OCI-LY3 (cell line): ENCODE measurements around the gene STARD13.

ENCODE experiments used
- H2AFZ ChIP-seq: fragments of 200-600, 300-600 bp; shearing (Covaris generic); 2 replicates; pipeline ENCODE4 v1.6.0; 2014; ENCODE audit warnings: antibody characterized with exemption, low read depth, low read length
- H3K27ac ChIP-seq: fragments of 200-600, 300-600 bp; sonication (generic); 2 replicates; pipeline ENCODE4 v1.5.1; 2014; ENCODE audit warnings: mild to moderate bottlenecking, low read length, moderate library complexity, mixed read lengths
- H3K27me3 ChIP-seq: fragments of 200-600, 300-600 bp; sonication (generic); 2 replicates; pipeline ENCODE4 v1.6.1; 2014; ENCODE audit warnings: low read depth, low read length, mixed read lengths
- H3K36me3 ChIP-seq: fragments of 200-600, 300-600 bp; sonication (generic); replicated peaks from 2 replicates; pipeline ENCODE3; 2014; ENCODE audit warnings: low read depth, low read length, mixed read lengths
- H3K4me1 ChIP-seq: fragments of 300-600, 200-600 bp; sonication (generic); 2 replicates; pipeline ENCODE4 v1.6.1; 2014; ENCODE audit warnings: low read length, mixed read lengths
- H3K4me2 ChIP-seq: fragments of 200-600, 300-600 bp; sonication (generic); 2 replicates; pipeline ENCODE4 v1.6.1; 2014; ENCODE audit warnings: low read length, mixed read lengths
- H3K4me3 ChIP-seq: fragments of 300-600, 200-600 bp; sonication (generic); 2 replicates; pipeline ENCODE4 v1.5.1; 2014; ENCODE audit warnings: antibody characterized with exemption, mild to moderate bottlenecking, low read length, moderate library complexity
- H3K79me2 ChIP-seq: fragments of 300-600, 200-600 bp; shearing (Covaris generic); 2 replicates; pipeline ENCODE4 v1.6.1; 2014; ENCODE audit warnings: mild to moderate bottlenecking, low read length, mixed read lengths
- H3K9ac ChIP-seq: fragments of 300-600, 200-600 bp; shearing (Covaris generic); 2 replicates; pipeline ENCODE4 v1.6.0; 2014; ENCODE audit warnings: mild to moderate bottlenecking, low read length, moderate library complexity
- H3K9me3 ChIP-seq: fragments of 200-600, 300-600 bp; shearing (Covaris generic); 2 replicates; pipeline ENCODE4 v1.6.1; 2014; ENCODE audit warnings: low read length, mixed read lengths; ENCODE audit not compliant: insufficient read depth
- H4K20me1 ChIP-seq: fragments of 200-600, 300-600 bp; sonication (generic); 2 replicates; pipeline ENCODE4 v1.6.1; 2016; ENCODE audit warnings: low read length, mixed read lengths; ENCODE audit not compliant: insufficient read depth
- CTCF ChIP-seq: fragments of 200-600, 300-600 bp; sonication (generic); IDR thresholded peaks from 2 replicates; pipeline ENCODE4 v1.5.1; 2014; ENCODE audit warnings: antibody characterized with exemption, low read length, low read depth
- EZH2phosphoT487 ChIP-seq: fragments of 200-600 bp; shearing (Covaris generic); IDR thresholded peaks from 2 replicates; pipeline ENCODE4 v1.6.1; 2018; ENCODE audit warnings: antibody characterized with exemption, mixed run types, low read depth

The STARD13 gene

GRCh38 chr13:33176526-33176925 lies 109.0 kb downstream of the STARD13 start:
- H3K27me3 ChIP-seq = no peaks in the 10 kb centered on the region; the same call in 1 of the 2 replicates
- no peaks in the 10 kb centered on the region for H3K4me1 ChIP-seq
- H3K27ac ChIP-seq = no peak overlapping the region
- H3K4me3 ChIP-seq = no peak overlapping the region
- H3K9ac ChIP-seq = no peak overlapping the region
- no peak overlapping the region for H3K4me2 ChIP-seq
- no peaks in the 10 kb centered on the region for H3K9me3 ChIP-seq
- no peaks in the 10 kb centered on the region for H3K79me2 ChIP-seq
- no peak overlapping the region for H2AFZ ChIP-seq
- TF ChIP-seq CTCF (no peak), EZH2phosphoT487 (no peak)
- no peaks in the 10 kb centered on the region for H3K36me3 ChIP-seq
- H4K20me1 ChIP-seq = no peaks in the 10 kb centered on the region

- H3K27ac ChIP-seq = no peak overlapping the region
- H3K4me2 ChIP-seq = no peak overlapping the region
- H3K9ac ChIP-seq = no peak overlapping the region
- no peaks in the 10 kb centered on the region for H4K20me1 ChIP-seq
- H3K4me1 ChIP-seq = no peaks in the 10 kb centered on the region
- H3K36me3 ChIP-seq = no peaks in the 10 kb centered on the region
- no peak overlapping the region for H3K4me3 ChIP-seq
- no peak overlapping the region for H2AFZ ChIP-seq
- H3K9me3 ChIP-seq = no peaks in the 10 kb centered on the region
- no peaks in the 10 kb centered on the region; the same call in 1 of the 2 replicates for H3K27me3 ChIP-seq
- no peaks in the 10 kb centered on the region for H3K79me2 ChIP-seq
- no peak for TF ChIP-seq EZH2phosphoT487
- no peak for TF ChIP-seq CTCF
Measured at GRCh38 chr13:33175991-33176390, 109.6 kb downstream of the STARD13 start.

GRCh38 chr13:33174931-33175330 lies 110.6 kb downstream of the STARD13 start:
- TF ChIP-seq EZH2phosphoT487 (no peak), CTCF (no peak)
- H3K27ac ChIP-seq = no peak overlapping the region
- no peaks in the 10 kb centered on the region for H3K36me3 ChIP-seq
- no peaks in the 10 kb centered on the region for H3K9me3 ChIP-seq
- no peak overlapping the region for H3K4me2 ChIP-seq
- H3K27me3 ChIP-seq = no peaks in the 10 kb centered on the region; the same call in 1 of the 2 replicates
- H4K20me1 ChIP-seq = no peaks in the 10 kb centered on the region
- no peaks in the 10 kb centered on the region for H3K4me1 ChIP-seq
- H3K4me3 ChIP-seq = no peak overlapping the region
- no peak overlapping the region for H3K9ac ChIP-seq
- H2AFZ ChIP-seq = no peak overlapping the region
- no peaks in the 10 kb centered on the region for H3K79me2 ChIP-seq

- Histone ChIP-seq H3K36me3 (no peaks in the 10 kb centered on the region), H3K9me3 (no peaks in the 10 kb centered on the region), H3K27ac (no peak overlapping the region), H3K4me2 (no peak overlapping the region), H3K27me3 (no peaks in the 10 kb centered on the region; the same call in 1 of the 2 replicates), H3K79me2 (no peaks in the 10 kb centered on the region), H2AFZ (no peak overlapping the region), H3K4me3 (no peak overlapping the region), H3K9ac (no peak overlapping the region), H3K4me1 (no peaks in the 10 kb centered on the region), H4K20me1 (no peaks in the 10 kb centered on the region)
- TF ChIP-seq CTCF (no peak), EZH2phosphoT487 (no peak)
Measured at GRCh38 chr13:33174491-33174890, 111.1 kb downstream of the STARD13 start.
